Right atrium auricular region (tissue), 2 donors: ENCODE measurements around the gene CALB2. TPM values are rescaled to one million over a fixed set of nuclear protein-coding genes. Genes with fewer than 3 reads are reported as not detected.
"Not testable (repeated sequence)": the region's sequence is repeated elsewhere in the genome, so short reads cannot be mapped to it uniquely, and the experiment has no call there.

Source experiments
- DNase-seq: peaks from one replicate; pipeline ENCODE4 v3.0.0-alpha.2; 2019; ENCODE audit warnings: low spot score
- H3K27ac ChIP-seq, 2 donors: fragments of 200-600 bp; sonication (generic); 1 replicate in 1 of 2; 2 replicates in 1 of 2; pipeline ENCODE4 v1.5.1; 2016 to 2019
- H3K27me3 ChIP-seq, 2 donors: fragments of 200-600 bp; sonication (generic); one replicate each; pipeline versions ENCODE4 v1.5.1 to v1.6.0; 2017 to 2019
- H3K36me3 ChIP-seq: fragments of 200-600 bp; sonication (generic); one replicate; pipeline ENCODE4 v1.5.1; 2016
- H3K4me1 ChIP-seq, 2 donors: fragments of 200-600 bp; sonication (generic); one replicate each; pipeline versions ENCODE4 v1.5.1 to v1.6.0; 2017 to 2019
- H3K4me3 ChIP-seq, 2 donors: fragments of 200-600 bp; sonication (generic); 1 replicate in 1 of 2; 2 replicates in 1 of 2; pipeline ENCODE4 v1.5.1; 2017 to 2019; ENCODE audit warnings: mild to moderate bottlenecking in 1 of 2, moderate library complexity in 1 of 2
- H3K9me3 ChIP-seq, 2 donors: fragments of 200-600 bp; sonication (generic); one replicate each; pipeline ENCODE4 v1.5.1; 2019
- total RNA-seq, 2 donors: library from RNA; depleted of rRNA; stranded (reverse); fragments of >200 nt; gene quantifications; one replicate each; pipeline ENCODE4 v1.1.0, GENCODE V29; 2016
- TF ChIP-seq, protein P1 (sequence below), 2 donors: fragments of 200-600 bp; sonication (generic); IDR thresholded peaks; one replicate each; pipeline ENCODE4 v1.5.1; 2019; ENCODE audit warnings: antibody characterized with exemption in 2 of 2

CALB2 gene
- total RNA-seq, 2 donors from 2014 or later, result 17.7 to 39.1 TPM

GRCh38 chr16:71353736-71354135 is 4.8 kb upstream of the CALB2 start:
- Histone ChIP-seq H3K9me3 (no peaks in the 10 kb centered on the region), H3K27ac (no peak overlapping the region), H3K27me3 (no peaks in the 10 kb centered on the region), H3K4me3 (no peak overlapping the region), H3K36me3 (no peaks in the 10 kb centered on the region), H3K4me1 (peaks cover 0 to 10% of the 10 kb centered on the region in 2 donors)
- TF ChIP-seq, protein P1, sequence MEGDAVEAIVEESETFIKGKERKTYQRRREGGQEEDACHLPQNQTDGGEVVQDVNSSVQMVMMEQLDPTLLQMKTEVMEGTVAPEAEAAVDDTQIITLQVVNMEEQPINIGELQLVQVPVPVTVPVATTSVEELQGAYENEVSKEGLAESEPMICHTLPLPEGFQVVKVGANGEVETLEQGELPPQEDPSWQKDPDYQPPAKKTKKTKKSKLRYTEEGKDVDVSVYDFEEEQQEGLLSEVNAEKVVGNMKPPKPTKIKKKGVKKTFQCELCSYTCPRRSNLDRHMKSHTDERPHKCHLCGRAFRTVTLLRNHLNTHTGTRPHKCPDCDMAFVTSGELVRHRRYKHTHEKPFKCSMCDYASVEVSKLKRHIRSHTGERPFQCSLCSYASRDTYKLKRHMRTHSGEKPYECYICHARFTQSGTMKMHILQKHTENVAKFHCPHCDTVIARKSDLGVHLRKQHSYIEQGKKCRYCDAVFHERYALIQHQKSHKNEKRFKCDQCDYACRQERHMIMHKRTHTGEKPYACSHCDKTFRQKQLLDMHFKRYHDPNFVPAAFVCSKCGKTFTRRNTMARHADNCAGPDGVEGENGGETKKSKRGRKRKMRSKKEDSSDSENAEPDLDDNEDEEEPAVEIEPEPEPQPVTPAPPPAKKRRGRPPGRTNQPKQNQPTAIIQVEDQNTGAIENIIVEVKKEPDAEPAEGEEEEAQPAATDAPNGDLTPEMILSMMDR (IDR thresholded peaks at IDR 0.05), result no peak
- DNase-seq, result no peak

- DNase-seq, result no peak
- Histone ChIP-seq H3K36me3 (no peaks in the 10 kb centered on the region), H3K4me1 (peaks cover 0 to 12% of the 10 kb centered on the region in 2 donors), H3K27me3 (no peaks in the 10 kb centered on the region), H3K4me3 (no peak overlapping the region), H3K9me3 (no peaks in the 10 kb centered on the region), H3K27ac (no peak overlapping the region)
- TF ChIP-seq, protein P1 (IDR thresholded peaks at IDR 0.05), result no peak
Observed at GRCh38 chr16:71354156-71354555, 4.4 kb upstream of the CALB2 start.

DNA sequence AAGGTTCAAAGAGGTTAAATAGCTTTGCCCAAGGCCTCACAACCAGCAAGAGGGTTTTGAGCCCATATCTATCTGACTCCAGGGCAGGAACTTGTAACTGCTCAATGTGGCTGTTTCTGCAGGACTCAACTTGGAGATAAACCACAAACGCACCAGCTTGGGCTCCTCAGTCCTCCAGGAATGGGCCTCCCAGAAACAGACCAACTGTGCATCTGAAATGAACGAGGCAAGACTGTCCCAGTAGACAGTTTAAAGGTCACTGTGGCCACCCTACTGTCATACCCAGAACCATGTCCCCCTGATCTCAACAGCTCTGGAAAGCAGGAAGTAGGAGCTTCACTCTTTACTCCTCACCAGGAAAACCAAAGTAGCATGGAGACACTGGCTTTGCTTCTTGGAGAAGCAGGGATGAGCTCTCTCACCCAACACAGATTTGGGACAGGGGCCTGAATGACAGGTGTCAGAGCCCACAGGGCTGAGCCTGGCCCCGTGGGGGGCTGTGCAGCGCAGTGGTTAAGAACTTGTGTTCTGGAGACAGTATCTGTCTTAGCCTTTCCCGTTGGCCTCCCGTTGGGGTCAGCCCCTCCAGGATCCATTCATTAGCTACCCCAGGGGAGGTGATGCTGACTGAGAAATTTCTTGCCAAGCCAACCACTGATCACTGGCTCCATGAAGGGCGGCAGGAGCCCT is 2.3 kb upstream of the CALB2 start:
- no peak overlapping the region for H3K4me3 ChIP-seq
- DNase-seq, result no peak
- H3K4me1 ChIP-seq, result peaks cover 0 to 12% of the 10 kb centered on the region in 2 donors
- TF ChIP-seq, protein P1 (IDR thresholded peaks at IDR 0.05), result no peak
- no peak overlapping the region for H3K27ac ChIP-seq
- H3K9me3 ChIP-seq, result no peaks in the 10 kb centered on the region
- H3K36me3 ChIP-seq, result no peaks in the 10 kb centered on the region
- no peaks in the 10 kb centered on the region for H3K27me3 ChIP-seq

DNA sequence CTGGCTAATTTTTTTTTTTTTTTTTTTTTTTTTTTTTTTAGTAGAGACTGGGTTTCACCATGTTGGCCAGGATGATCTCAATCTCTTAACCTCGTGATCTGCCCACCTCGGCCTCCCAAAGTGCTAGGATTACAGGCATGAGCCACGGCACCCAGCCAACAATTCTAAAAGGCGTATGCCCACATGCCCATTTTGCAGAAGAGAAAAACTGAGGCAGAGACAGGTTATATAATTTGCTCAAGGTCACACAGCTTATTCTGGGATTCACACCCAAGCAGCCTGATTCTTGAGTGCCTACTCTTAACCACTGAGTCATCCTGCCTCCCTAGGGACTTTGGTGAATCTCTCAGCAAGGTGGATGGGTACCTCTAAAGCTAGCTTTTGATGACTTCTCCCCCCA is 1.6 kb upstream of the CALB2 start:
- peaks cover 0 to 12% of the 10 kb centered on the region in 2 donors for H3K4me1 ChIP-seq
- H3K27ac ChIP-seq, DNase-seq, H3K27me3 ChIP-seq, H3K9me3 ChIP-seq, H3K4me3 ChIP-seq, H3K36me3 ChIP-seq: not testable (repeated sequence)

GRCh38 chr16:71357681-71358080 is 842 bp upstream of the CALB2 start:
- Histone ChIP-seq H3K4me1 (peaks cover 0 to 12% of the 10 kb centered on the region in 2 donors), H3K4me3 (no peak overlapping the region), H3K9me3 (no peaks in the 10 kb centered on the region), H3K27me3 (no peaks in the 10 kb centered on the region), H3K27ac (no peak overlapping the region), H3K36me3 (no peaks in the 10 kb centered on the region)
- no peak for DNase-seq
- TF ChIP-seq, protein P1 (IDR thresholded peaks at IDR 0.05), result no peak

DNA sequence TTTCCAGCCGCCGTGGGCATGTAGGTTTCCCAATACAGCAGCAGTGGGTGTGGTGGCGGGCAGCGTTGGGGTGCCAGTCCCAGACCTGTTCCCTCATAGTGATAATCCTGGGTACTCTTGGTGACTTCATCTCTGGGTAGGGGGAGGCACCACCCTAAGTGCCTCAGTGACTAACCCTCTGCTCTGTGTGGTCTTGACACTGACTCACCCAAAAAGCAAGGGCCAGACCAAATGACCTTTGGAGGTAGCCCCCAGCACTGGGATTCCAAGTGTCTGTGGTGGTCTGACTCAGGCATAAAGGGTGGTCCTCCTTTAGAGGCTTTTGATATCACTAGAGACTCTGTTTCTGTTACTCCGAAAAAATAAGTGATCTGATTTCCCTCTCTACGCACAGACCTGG is 908 bp downstream of the CALB2 start:
- no peaks in the 10 kb centered on the region for H3K9me3 ChIP-seq
- H3K36me3 ChIP-seq, result no peaks in the 10 kb centered on the region
- peaks cover 0 to 12% of the 10 kb centered on the region in 2 donors for H3K4me1 ChIP-seq
- H3K4me3 ChIP-seq, result no peak overlapping the region
- TF ChIP-seq, protein P1 (IDR thresholded peaks at IDR 0.05), result no peak
- H3K27ac ChIP-seq, result no peak overlapping the region
- H3K27me3 ChIP-seq, result no peaks in the 10 kb centered on the region
- no peak for DNase-seq
